A673 (cell line): Measurements from ENCODE around the gene MEIG1. TPM values are rescaled to one million over a fixed set of nuclear protein-coding genes. Genes with fewer than 3 reads are reported as not detected.
"Not testable (repeated sequence)": the region's sequence is repeated elsewhere in the genome, so short reads cannot be mapped to it uniquely, and the experiment has no call there.

Source experiments
- BruUV-seq: library from RNA; stranded (reverse); fragments of 400-500 nt; replicated peaks from 2 replicates; lab custom pipeline; 2021; lab: Mats Ljungman, UMichigan
- CTCF ChIA-PET: fragments of 300-600 bp; sonication (Branson Sonifier 250); formaldehyde crosslinking; loops from one replicate; lab custom pipeline; 2022; ENCODE audit warnings: antibody characterized with exemption; lab: Charles Lee
- POLR2A ChIA-PET: fragments of 300-600 bp; sonication (Branson Sonifier 250); formaldehyde crosslinking; loops from one replicate; lab custom pipeline; 2022; ENCODE audit warnings: antibody characterized with exemption; ENCODE audit not compliant: low non-redundant PET; lab: Charles Lee
- DNase-seq: peaks from one replicate; pipeline ENCODE4 v3.0.0-alpha.2; 2015; ENCODE audit warnings: low spot score
- H3K27ac ChIP-seq: fragments of 200-600 bp; sonication (generic); 2 replicates; pipeline ENCODE4 v1.5.1; 2016; ENCODE audit warnings: mixed run types, low read depth, mild to moderate bottlenecking, mixed read lengths, antibody characterized with exemption, low read length; ENCODE audit not compliant: poor library complexity, severe bottlenecking
- H3K27me3 ChIP-seq: fragments of 200-600 bp; sonication (generic); replicated peaks from 2 replicates; pipeline ENCODE4 v1.6.1; 2017; ENCODE audit warnings: mixed run types, low read depth, mild to moderate bottlenecking, mixed read lengths, antibody characterized with exemption, low read length; ENCODE audit not compliant: insufficient read depth, poor library complexity
- H3K36me3 ChIP-seq: fragments of 200-600 bp; sonication (generic); 2 replicates; pipeline ENCODE4 v1.6.1; 2016; ENCODE audit warnings: mixed run types, mild to moderate bottlenecking, mixed read lengths, antibody characterized with exemption, low read length; ENCODE audit not compliant: insufficient read depth, poor library complexity, severe bottlenecking
- H3K4me1 ChIP-seq: fragments of 200-600 bp; sonication (generic); 2 replicates; pipeline ENCODE4 v1.6.1; 2017; ENCODE audit warnings: mixed run types, mild to moderate bottlenecking, mixed read lengths, antibody characterized with exemption, low read length; ENCODE audit not compliant: insufficient read depth, poor library complexity, severe bottlenecking
- H3K4me3 ChIP-seq: fragments of 200-600 bp; sonication (generic); 2 replicates; pipeline ENCODE4 v1.5.1; 2016; ENCODE audit warnings: low read depth, mixed run types, mild to moderate bottlenecking, mixed read lengths, low read length; ENCODE audit not compliant: poor library complexity, severe bottlenecking
- H3K9me3 ChIP-seq: fragments of 200-600 bp; sonication (generic); 2 replicates; pipeline ENCODE4 v1.6.1; 2016; ENCODE audit warnings: mixed run types, low read depth, mild to moderate bottlenecking, mixed read lengths, antibody characterized with exemption, low read length; ENCODE audit not compliant: poor library complexity, severe bottlenecking
- EZH2 ChIP-seq: fragments of 200-600 bp; sonication (generic); IDR thresholded peaks from 2 replicates; pipeline ENCODE4 v1.6.1; 2017; ENCODE audit warnings: borderline replicate concordance, low read depth, mild to moderate bottlenecking, mixed read lengths, antibody characterized with exemption, low read length; ENCODE audit not compliant: poor library complexity, severe bottlenecking
- intact Hi-C: fragments of 100-400 bp; cut with micrococcal nuclease; formaldehyde crosslinking; loops from one replicate; pipeline ENCODE4 v1.10.0; 2022; ENCODE audit not compliant: unreplicated experiment
- total RNA-seq: library from RNA; stranded (reverse); gene quantifications from 2 replicates; pipeline ENCODE4 v1.2.3, GENCODE V29; 2021

Gene MEIG1
- total RNA-seq, 1 experiment from 2014 or later, result not detected

- CTCF ChIA-PET, result no interaction called here
- H3K27ac ChIP-seq, result no peak overlapping the region
- H3K9me3 ChIP-seq, result no peaks in the 10 kb centered on the region
- intact Hi-C loops, result no loop called here
- TF ChIP-seq EZH2, result no peak
- BruUV-seq, result no TSS peak
- H3K4me3 ChIP-seq, result no peak overlapping the region
- DNase-seq, result no peak
- H3K36me3 ChIP-seq, result no peaks in the 10 kb centered on the region
- no peaks in the 10 kb centered on the region for H3K4me1 ChIP-seq
- H3K27me3 ChIP-seq, result no peaks in the 10 kb centered on the region
- POLR2A ChIA-PET, result no interaction called here
Observed at GRCh38 chr10:14982744-14983143, 23.6 kb downstream of the MEIG1 start.

GRCh38 chr10:14989552-14989951 lies 30.4 kb downstream of the MEIG1 start:
- H3K4me3 ChIP-seq, H3K27me3 ChIP-seq, intact Hi-C loops, DNase-seq, H3K36me3 ChIP-seq, H3K27ac ChIP-seq, H3K4me1 ChIP-seq, BruUV-seq, POLR2A ChIA-PET, CTCF ChIA-PET, H3K9me3 ChIP-seq: not testable (repeated sequence)

GRCh38 chr10:14991035-14991749 lies 32.0 kb downstream of the MEIG1 start:
- BruUV-seq, H3K4me3 ChIP-seq, H3K4me1 ChIP-seq, CTCF ChIA-PET, POLR2A ChIA-PET, DNase-seq, H3K9me3 ChIP-seq, H3K36me3 ChIP-seq, H3K27me3 ChIP-seq, H3K27ac ChIP-seq: not testable (repeated sequence)
- intact Hi-C loops, result loop anchor here (5.0 kb wide), 1 partner anchor 116 kb away; no protein-coding TSS in a partner anchor

- intact Hi-C loops, result loop anchor here (5.0 kb wide), 1 partner anchor 115 kb away; no protein-coding TSS in a partner anchor
- H3K27me3 ChIP-seq, H3K4me3 ChIP-seq, H3K36me3 ChIP-seq, CTCF ChIA-PET, H3K4me1 ChIP-seq, DNase-seq, H3K9me3 ChIP-seq, H3K27ac ChIP-seq, BruUV-seq, POLR2A ChIA-PET: not testable (repeated sequence)
Observed at GRCh38 chr10:14992336-14992735, 33.1 kb downstream of the MEIG1 start.

GRCh38 chr10:14993500-14994455 lies 34.6 kb downstream of the MEIG1 start:
- H3K27ac ChIP-seq, POLR2A ChIA-PET, H3K9me3 ChIP-seq, H3K36me3 ChIP-seq, CTCF ChIA-PET, DNase-seq, H3K27me3 ChIP-seq, H3K4me1 ChIP-seq, BruUV-seq, H3K4me3 ChIP-seq: not testable (repeated sequence)
- intact Hi-C loops, result loop anchor here (5.0 kb wide), 1 partner anchor 114 kb away; no protein-coding TSS in a partner anchor
